ENCODE results near the gene CCDC112.

- TF ChIP-seq CTCF (conservative IDR thresholded peaks at IDR 0.05; ENCODE audit: low read length) (no peak), EZH2phosphoT487 (IDR thresholded peaks at IDR 0.05; ENCODE audit: borderline replicate concordance, low read depth, low read length) (no peak)
Measured at GRCh38 chr5:115291397-115291796, 5.1 kb downstream of the CCDC112 start.
